ENCODE measurements around the gene SART1. TPM values are rescaled to one million over a fixed set of nuclear protein-coding genes. Genes with fewer than 3 reads are reported as not detected.

Gene SART1
- polyA plus RNA-seq, 1 donor (not counting 4 experiments of a cell fraction or from before 2014, with no cell fraction given) = 14.7 TPM

- no peaks in the 10 kb centered on the region for H3K9me1 ChIP-seq (ENCODE audit: control insufficient read depth, extremely low read depth, insufficient read depth, low read length)
- H2AFZ ChIP-seq (ENCODE audit: control insufficient read depth, low read length) = no peak overlapping the region
- no peak overlapping the region for H3K4me2 ChIP-seq (ENCODE audit: control insufficient read depth, extremely low read depth, insufficient read depth, low read depth, low read length)
- H3K9ac ChIP-seq (ENCODE audit: control insufficient read depth, extremely low read depth, insufficient read depth, low read length) = no peak overlapping the region
- no peak for TF ChIP-seq CTCF (optimal IDR thresholded peaks at IDR 0.05 in 1 of 3, IDR thresholded peaks at IDR 0.05 in 1 of 3, conservative IDR thresholded peaks at IDR 0.05 in 1 of 3; ENCODE audit: extremely low read depth in 1 of 3, insufficient read depth in 2 of 3, low read length in 3 of 3)
- no peak overlapping the region for H3K4me3 ChIP-seq (ENCODE audit: control insufficient read depth in 2 of 3, extremely low read depth in 1 of 3, insufficient read depth in 2 of 3, low read depth in 1 of 3, low read length in 3 of 3)
- H3K9me3 ChIP-seq (ENCODE audit: control insufficient read depth, low read depth, low read length) = no peaks in the 10 kb centered on the region
- no peak overlapping the region for H3K27ac ChIP-seq (ENCODE audit: control insufficient read depth, insufficient read depth, low read length)
- dilution Hi-C loops (cut with MboI; ENCODE audit: extremely low pct_ligation_motif_present, low sequenced_read_pairs) = no loop called here
- H3K36me3 ChIP-seq (ENCODE audit: control insufficient read depth in 2 of 2, extremely low read depth in 1 of 2, insufficient read depth in 2 of 2, low read length in 2 of 2) = peaks cover 4 to 5% of the 10 kb centered on the region in 2 experiments
- no peaks in the 10 kb centered on the region for H3K4me1 ChIP-seq (ENCODE audit: control insufficient read depth, extremely low read depth, insufficient read depth, low read length)
- no peaks in the 10 kb centered on the region for H4K20me1 ChIP-seq (ENCODE audit: control insufficient read depth, extremely low read depth, insufficient read depth, low read length)
- no peaks in the 10 kb centered on the region for H3K27me3 ChIP-seq (ENCODE audit: control insufficient read depth, extremely low read depth, insufficient read depth, low read length)
- no peaks in the 10 kb centered on the region for H3K79me2 ChIP-seq (ENCODE audit: control insufficient read depth, insufficient read depth, low read length)
- DNase-seq (ENCODE audit: low read depth, low spot score) (no peak), FAIRE-seq (no peak)
Measured at GRCh38 chr11:65987336-65987735, 25.8 kb downstream of the SART1 start.

GRCh38 chr11:65988791-65989592 lies 27.5 kb downstream of the SART1 start:
- no peak overlapping the region for H3K9ac ChIP-seq (ENCODE audit: control insufficient read depth, extremely low read depth, insufficient read depth, low read length)
- H3K79me2 ChIP-seq (ENCODE audit: control insufficient read depth, insufficient read depth, low read length) = no peaks in the 10 kb centered on the region
- FAIRE-seq = peak; percentile 99
- H3K9me1 ChIP-seq (ENCODE audit: control insufficient read depth, extremely low read depth, insufficient read depth, low read length) = no peaks in the 10 kb centered on the region
- DNase-seq (ENCODE audit: low read depth, low spot score) = peak; percentile 92
- dilution Hi-C loops (cut with MboI; ENCODE audit: extremely low pct_ligation_motif_present, low sequenced_read_pairs) = no loop called here
- H3K27me3 ChIP-seq (ENCODE audit: control insufficient read depth, extremely low read depth, insufficient read depth, low read length) = no peaks in the 10 kb centered on the region
- H3K36me3 ChIP-seq (ENCODE audit: control insufficient read depth in 2 of 2, extremely low read depth in 1 of 2, insufficient read depth in 2 of 2, low read length in 2 of 2) = peaks cover 4 to 5% of the 10 kb centered on the region in 2 experiments
- H3K4me1 ChIP-seq (ENCODE audit: control insufficient read depth, extremely low read depth, insufficient read depth, low read length) = no peaks in the 10 kb centered on the region
- no peaks in the 10 kb centered on the region for H4K20me1 ChIP-seq (ENCODE audit: control insufficient read depth, extremely low read depth, insufficient read depth, low read length)
- TF ChIP-seq EZH2 (IDR thresholded peaks at IDR 0.05; ENCODE audit: low read length) = no peak
- peak; percentile 93 to 99 (median 98) for TF ChIP-seq CTCF (optimal IDR thresholded peaks at IDR 0.05 in 1 of 3, IDR thresholded peaks at IDR 0.05 in 1 of 3, conservative IDR thresholded peaks at IDR 0.05 in 1 of 3; ENCODE audit: extremely low read depth in 1 of 3, insufficient read depth in 2 of 3, low read length in 3 of 3)
- H3K4me3 ChIP-seq (ENCODE audit: control insufficient read depth in 2 of 3, extremely low read depth in 1 of 3, insufficient read depth in 2 of 3, low read depth in 1 of 3, low read length in 3 of 3) = no peak overlapping the region
- H3K27ac ChIP-seq (ENCODE audit: control insufficient read depth, insufficient read depth, low read length) = no peak overlapping the region
- H3K4me2 ChIP-seq (ENCODE audit: control insufficient read depth, extremely low read depth, insufficient read depth, low read depth, low read length) = no peak overlapping the region
- no peak overlapping the region for H2AFZ ChIP-seq (ENCODE audit: control insufficient read depth, low read length)
- no peaks in the 10 kb centered on the region for H3K9me3 ChIP-seq (ENCODE audit: control insufficient read depth, low read depth, low read length)
